ENCODE data around the gene PCNX4.

DNA sequence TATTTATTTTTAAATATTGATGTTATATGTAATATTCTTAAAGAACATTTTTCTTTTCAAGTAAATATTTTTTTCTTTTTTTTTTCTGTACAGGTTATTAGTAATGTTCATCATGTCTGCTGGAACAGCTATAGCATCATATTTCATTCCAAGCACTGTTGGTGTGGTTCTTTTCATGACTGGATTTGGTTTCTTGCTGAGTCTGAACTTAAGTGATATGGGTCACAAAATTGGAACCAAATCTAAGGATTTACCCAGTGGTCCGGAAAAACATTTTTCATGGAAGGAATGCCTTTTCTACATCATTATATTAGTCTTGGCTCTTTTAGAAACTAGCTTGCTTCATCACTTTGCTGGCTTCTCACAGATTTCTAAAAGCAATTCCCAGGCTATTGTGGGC is 23.2 kb downstream of the PCNX4 start:
- no peak for TF ChIP-seq CTCF (conservative IDR thresholded peaks at IDR 0.05; ENCODE audit: low read depth, low read length)
- no peak for TF ChIP-seq EZH2 (IDR thresholded peaks at IDR 0.05; ENCODE audit: borderline replicate concordance, low read depth, low read length, poor library complexity, severe bottlenecking)

Data from A673 (cell line).